OCI-LY3 (cell line): Measurements from ENCODE around the gene LHX4.

Experiments used
- EZH2phosphoT487 ChIP-seq: fragments of 200-600 bp; shearing (Covaris generic); IDR thresholded peaks from 2 replicates; pipeline ENCODE4 v1.6.1; 2018; ENCODE audit warnings: antibody characterized with exemption, mixed run types, low read depth
- TF ChIP-seq, protein P1 (sequence below): fragments of 200-600, 300-600 bp; sonication (generic); IDR thresholded peaks from 2 replicates; pipeline ENCODE4 v1.5.1; 2014; ENCODE audit warnings: antibody characterized with exemption, low read length, low read depth

- TF ChIP-seq, protein P1, sequence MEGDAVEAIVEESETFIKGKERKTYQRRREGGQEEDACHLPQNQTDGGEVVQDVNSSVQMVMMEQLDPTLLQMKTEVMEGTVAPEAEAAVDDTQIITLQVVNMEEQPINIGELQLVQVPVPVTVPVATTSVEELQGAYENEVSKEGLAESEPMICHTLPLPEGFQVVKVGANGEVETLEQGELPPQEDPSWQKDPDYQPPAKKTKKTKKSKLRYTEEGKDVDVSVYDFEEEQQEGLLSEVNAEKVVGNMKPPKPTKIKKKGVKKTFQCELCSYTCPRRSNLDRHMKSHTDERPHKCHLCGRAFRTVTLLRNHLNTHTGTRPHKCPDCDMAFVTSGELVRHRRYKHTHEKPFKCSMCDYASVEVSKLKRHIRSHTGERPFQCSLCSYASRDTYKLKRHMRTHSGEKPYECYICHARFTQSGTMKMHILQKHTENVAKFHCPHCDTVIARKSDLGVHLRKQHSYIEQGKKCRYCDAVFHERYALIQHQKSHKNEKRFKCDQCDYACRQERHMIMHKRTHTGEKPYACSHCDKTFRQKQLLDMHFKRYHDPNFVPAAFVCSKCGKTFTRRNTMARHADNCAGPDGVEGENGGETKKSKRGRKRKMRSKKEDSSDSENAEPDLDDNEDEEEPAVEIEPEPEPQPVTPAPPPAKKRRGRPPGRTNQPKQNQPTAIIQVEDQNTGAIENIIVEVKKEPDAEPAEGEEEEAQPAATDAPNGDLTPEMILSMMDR, result no peak
- no peak for TF ChIP-seq EZH2phosphoT487
Observed at GRCh38 chr1:180186831-180187230, 43.2 kb upstream of the LHX4 start.
